Activated CD4-positive, alpha-beta memory T cell treated with anti-CD3 and anti-CD28 coated beads, Interleukin-2, amount 10 ng/mL, durations not matched to agents 7 days and 5 days (primary cell): ENCODE data around the gene EFTUD2. TPM values are rescaled to one million over a fixed set of nuclear protein-coding genes. Genes with fewer than 3 reads are reported as not detected.

Experiments
- total RNA-seq, 2 experiments: library from RNA; stranded (reverse); gene quantifications; one replicate each; pipeline ENCODE4 v1.2.3, GENCODE V29; 2021

The EFTUD2 gene
- total RNA-seq, 2 experiments from 2014 or later: 102 to 114 TPM

Other genes starting within 250 kb of the EFTUD2 start
- gene MEIOC, start 243.0 kb downstream of the EFTUD2 start, total RNA-seq: under 1 TPM in 1 of 2 experiments, not detected in 1; 0.15 TPM
- gene CCDC43, start 209.7 kb downstream of the EFTUD2 start, total RNA-seq: 10 to 100 TPM; 22.0 to 22.8 TPM
- 10 to 100 TPM; 29.0 to 31.0 TPM for gene DBF4B, start 190.8 kb downstream of the EFTUD2 start, total RNA-seq
- under 1 TPM; 0.28 to 0.43 TPM for gene ADAM11, start 140.5 kb downstream of the EFTUD2 start, total RNA-seq
- under 1 TPM; 0.78 to 0.88 TPM for gene GJC1, start 69.2 kb downstream of the EFTUD2 start, total RNA-seq
- gene HIGD1B, start 51.6 kb downstream of the EFTUD2 start, total RNA-seq: not detected
- gene GFAP, start 16.1 kb upstream of the EFTUD2 start, total RNA-seq: not detected
- gene KIF18B, start 48.3 kb upstream of the EFTUD2 start, total RNA-seq: 10 to 100 TPM; 66.9 to 67.9 TPM
- under 1 TPM; 0.33 to 0.43 TPM for gene C1QL1, start 68.9 kb upstream of the EFTUD2 start, total RNA-seq
- gene DCAKD, start 152.2 kb upstream of the EFTUD2 start, total RNA-seq: 10 to 100 TPM; 25.9 to 26.2 TPM
- 100 to 1,000 TPM; 114 TPM for gene NMT1, start 161.9 kb upstream of the EFTUD2 start, total RNA-seq
- 1 to 10 TPM; 2.7 to 3.1 TPM for gene PLCD3, start 233.1 kb upstream of the EFTUD2 start, total RNA-seq
- 10 to 100 TPM; 15.0 to 17.8 TPM for gene ACBD4, start 236.2 kb upstream of the EFTUD2 start, total RNA-seq
- 10 to 100 TPM; 35.0 to 35.8 TPM for gene HEXIM1, start 249.0 kb upstream of the EFTUD2 start, total RNA-seq